Breast epithelium (tissue), 4 donors: ENCODE data around the gene NADSYN1. TPM values are rescaled to one million over a fixed set of nuclear protein-coding genes. Genes with fewer than 3 reads are reported as not detected.
"Not testable (repeated sequence)": the region's sequence is repeated elsewhere in the genome, so short reads cannot be mapped to it uniquely, and the experiment has no call there.

Experiments
- DNase-seq, 2 donors: peaks; one replicate each; pipeline ENCODE4 v3.0.0-alpha.2; 2019; ENCODE audit warnings: low spot score in 2 of 2
- H3K27ac ChIP-seq, 2 donors: fragments of 200-600 bp; sonication (generic) in 1 of 2; one replicate each; pipeline ENCODE4 v1.5.1; 2016 to 2019; ENCODE audit warnings: mild to moderate bottlenecking in 1 of 2
- H3K27me3 ChIP-seq, 2 donors: fragments of 200-600 bp; sonication (generic) in 1 of 2; one replicate each; pipeline versions ENCODE4 v1.5.1 to v1.6.0; 2017 to 2019; ENCODE audit warnings: control low read depth in 1 of 2, mild to moderate bottlenecking in 1 of 2
- H3K36me3 ChIP-seq: fragments of 200-600 bp; one replicate; pipeline ENCODE4 v1.5.1; 2019
- H3K4me1 ChIP-seq, 2 donors: fragments of 200-600 bp; sonication (generic); one replicate each; pipeline ENCODE4 v1.5.1; 2016 to 2019; ENCODE audit warnings: control low read depth in 1 of 2
- H3K4me3 ChIP-seq, 3 donors: fragments of 200-600 bp; sonication (generic); 1 replicate in 2 of 3; 2 replicates in 1 of 3; pipeline ENCODE4 v1.5.1; 2016 to 2019; ENCODE audit warnings: mild to moderate bottlenecking in 3 of 3, moderate library complexity in 2 of 3
- H3K9me3 ChIP-seq, 2 donors: fragments of 200-600 bp; sonication (generic) in 1 of 2; one replicate each; pipeline ENCODE4 v1.5.1; 2016 to 2019; ENCODE audit warnings: control low read depth in 1 of 2
- POLR2A ChIP-seq: fragments of 450-650 bp; IDR thresholded peaks from one replicate; pipeline ENCODE4 v1.6.1; 2016; ENCODE audit warnings: antibody characterized with exemption, mild to moderate bottlenecking, moderate library complexity
- POLR2AphosphoS5 ChIP-seq, 3 donors: sonication (generic); formaldehyde crosslinking; IDR thresholded peaks; one replicate each; pipeline ENCODE4 v1.6.1; 2017; ENCODE audit warnings: antibody characterized with exemption in 3 of 3
- intact Hi-C: fragments of 100-400 bp; cut with DNase I; formaldehyde crosslinking; loops from one replicate; pipeline ENCODE4 v1.15.1; 2023; ENCODE audit warnings: low total_unique reads
- total RNA-seq, 3 donors: library from RNA; depleted of rRNA; stranded (reverse); fragments of >200 nt; gene quantifications; one replicate each; pipeline ENCODE4 v1.1.0, GENCODE V29; 2016
- TF ChIP-seq, protein P1 (sequence below), 3 donors: fragments of 450-650 bp; IDR thresholded peaks; one replicate each; pipeline ENCODE4 v1.5.1; 2016 to 2017; ENCODE audit warnings: antibody characterized with exemption in 3 of 3, mild to moderate bottlenecking in 3 of 3, moderate library complexity in 3 of 3

NADSYN1 gene
- total RNA-seq, 3 donors from 2014 or later = 58.6 to 83.6 (median 70.5) TPM

DNA sequence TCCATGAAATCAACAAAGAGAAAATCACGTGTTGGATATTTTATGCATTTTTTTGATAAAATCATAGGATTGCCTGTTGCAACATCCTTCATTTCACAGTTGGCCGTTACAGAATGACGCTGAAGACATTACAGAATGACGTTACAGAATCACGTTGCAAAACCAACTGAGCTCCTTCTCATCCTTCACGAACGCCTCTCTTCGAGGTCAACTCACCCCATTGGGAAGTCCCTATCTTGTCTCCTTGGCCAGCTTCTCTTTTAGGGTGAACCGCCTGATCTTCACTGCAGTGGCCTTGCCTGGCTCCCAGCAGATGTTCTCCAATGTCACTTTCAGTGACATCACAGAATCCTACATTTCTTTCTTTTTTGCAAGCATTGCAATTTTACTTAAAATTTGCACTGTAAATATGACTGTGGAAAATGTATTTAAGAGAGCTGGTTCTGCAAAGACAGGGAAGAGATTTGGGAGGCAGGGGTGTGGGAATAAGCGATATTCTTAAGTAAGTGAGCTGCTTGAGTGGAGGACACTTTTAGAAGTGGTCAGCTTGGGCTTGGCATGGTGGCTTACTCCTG, 79.1 kb downstream of the NADSYN1 start:
- Histone ChIP-seq H3K27me3 (no peaks in the 10 kb centered on the region), H3K27ac (no peak overlapping the region), H3K4me1 (no peaks in the 10 kb centered on the region), H3K4me3 (no peak overlapping the region), H3K9me3 (no peaks in the 10 kb centered on the region), H3K36me3 (no peaks in the 10 kb centered on the region)
- TF ChIP-seq POLR2AphosphoS5 (IDR thresholded peaks at IDR 0.05) (no peak), POLR2A (no peak)
- TF ChIP-seq, protein P1, sequence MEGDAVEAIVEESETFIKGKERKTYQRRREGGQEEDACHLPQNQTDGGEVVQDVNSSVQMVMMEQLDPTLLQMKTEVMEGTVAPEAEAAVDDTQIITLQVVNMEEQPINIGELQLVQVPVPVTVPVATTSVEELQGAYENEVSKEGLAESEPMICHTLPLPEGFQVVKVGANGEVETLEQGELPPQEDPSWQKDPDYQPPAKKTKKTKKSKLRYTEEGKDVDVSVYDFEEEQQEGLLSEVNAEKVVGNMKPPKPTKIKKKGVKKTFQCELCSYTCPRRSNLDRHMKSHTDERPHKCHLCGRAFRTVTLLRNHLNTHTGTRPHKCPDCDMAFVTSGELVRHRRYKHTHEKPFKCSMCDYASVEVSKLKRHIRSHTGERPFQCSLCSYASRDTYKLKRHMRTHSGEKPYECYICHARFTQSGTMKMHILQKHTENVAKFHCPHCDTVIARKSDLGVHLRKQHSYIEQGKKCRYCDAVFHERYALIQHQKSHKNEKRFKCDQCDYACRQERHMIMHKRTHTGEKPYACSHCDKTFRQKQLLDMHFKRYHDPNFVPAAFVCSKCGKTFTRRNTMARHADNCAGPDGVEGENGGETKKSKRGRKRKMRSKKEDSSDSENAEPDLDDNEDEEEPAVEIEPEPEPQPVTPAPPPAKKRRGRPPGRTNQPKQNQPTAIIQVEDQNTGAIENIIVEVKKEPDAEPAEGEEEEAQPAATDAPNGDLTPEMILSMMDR (IDR thresholded peaks at IDR 0.05) = no peak
- intact Hi-C loops = no loop called here
- no peak for DNase-seq

DNA sequence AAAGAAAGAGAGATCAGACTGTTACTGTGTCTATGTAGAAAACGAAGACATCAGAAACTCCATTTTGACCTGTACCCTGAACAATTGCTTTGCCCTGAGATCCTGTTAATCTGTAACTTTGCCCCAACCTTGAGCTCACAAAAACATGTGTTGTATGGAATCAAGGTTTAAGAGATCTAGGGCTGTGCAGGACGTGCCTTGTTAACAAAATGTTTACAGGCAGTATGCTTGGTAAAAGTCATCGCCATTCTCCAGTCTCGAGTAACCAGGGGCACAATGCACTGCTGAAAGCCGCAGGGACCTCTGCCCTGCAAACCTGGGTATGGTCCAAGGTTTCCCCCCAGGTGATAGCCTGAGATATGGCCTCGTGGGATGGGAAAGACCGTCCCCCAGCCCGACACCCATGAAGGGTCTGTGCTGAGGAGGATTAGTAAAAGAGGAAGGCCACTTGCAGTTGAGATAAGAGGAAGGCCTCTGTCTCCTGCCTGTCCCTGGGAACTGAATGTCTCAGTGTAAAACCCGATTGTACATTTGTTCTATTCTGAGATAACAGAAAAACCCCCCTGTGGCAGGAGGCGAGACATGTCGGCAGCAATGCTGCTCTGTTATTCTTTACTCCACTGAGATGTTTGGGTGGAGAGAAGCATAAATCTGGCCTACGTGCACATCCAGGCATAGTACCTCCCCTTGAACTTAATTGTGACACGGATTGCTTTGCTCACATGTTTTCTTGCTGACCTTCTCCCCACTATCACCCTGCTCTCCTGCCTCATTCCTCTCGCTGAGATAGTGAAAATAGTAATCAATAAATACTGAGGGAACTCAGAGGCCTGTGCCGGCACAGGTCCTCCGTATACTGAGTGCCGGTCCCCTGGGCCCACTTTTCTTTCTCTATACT, 82.0 kb downstream of the NADSYN1 start:
- H3K27ac ChIP-seq, DNase-seq, H3K27me3 ChIP-seq, H3K9me3 ChIP-seq, intact Hi-C loops, H3K36me3 ChIP-seq, H3K4me1 ChIP-seq, H3K4me3 ChIP-seq: not testable (repeated sequence)

- Histone ChIP-seq H3K4me1 (no peaks in the 10 kb centered on the region), H3K4me3 (no peak overlapping the region), H3K27me3 (no peaks in the 10 kb centered on the region), H3K36me3 (no peaks in the 10 kb centered on the region), H3K9me3 (no peaks in the 10 kb centered on the region), H3K27ac (no peak overlapping the region)
- intact Hi-C loops = no loop called here
- TF ChIP-seq POLR2A (no peak), POLR2AphosphoS5 (IDR thresholded peaks at IDR 0.05) (no peak)
- TF ChIP-seq, protein P1 (IDR thresholded peaks at IDR 0.05) = no peak
- DNase-seq = no peak
These were observed 82.8 kb downstream of the NADSYN1 start for GRCh38 chr11:71535825-71536224.

DNA sequence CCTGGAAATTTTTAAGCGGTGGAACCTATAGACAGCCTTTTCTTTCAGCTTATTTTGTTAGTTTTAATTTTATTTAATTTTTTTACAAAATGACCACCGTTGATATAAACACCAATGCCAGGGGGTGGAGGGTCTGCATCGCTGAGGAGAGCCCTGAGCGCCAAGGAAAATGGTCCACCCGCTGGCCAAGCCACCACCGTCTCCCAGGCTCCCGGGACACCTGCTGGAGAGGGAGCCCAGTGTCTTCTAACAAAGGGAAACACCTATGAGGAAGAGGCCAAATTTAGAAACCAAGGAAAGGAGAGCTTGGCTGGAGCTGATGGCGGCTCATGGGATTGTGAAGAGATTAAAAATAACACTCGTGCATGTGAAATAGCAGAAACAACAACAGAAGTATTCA, 84.5 kb downstream of the NADSYN1 start:
- intact Hi-C loops = no loop called here
- TF ChIP-seq POLR2AphosphoS5 (IDR thresholded peaks at IDR 0.05) (no peak), POLR2A (no peak)
- TF ChIP-seq, protein P1 (IDR thresholded peaks at IDR 0.05) = no peak
- no peaks in the 10 kb centered on the region for H3K4me1 ChIP-seq
- DNase-seq = no peak
- H3K4me3 ChIP-seq = no peak overlapping the region
- no peaks in the 10 kb centered on the region for H3K36me3 ChIP-seq
- no peak overlapping the region for H3K27ac ChIP-seq
- no peaks in the 10 kb centered on the region for H3K9me3 ChIP-seq
- no peaks in the 10 kb centered on the region for H3K27me3 ChIP-seq

DNA sequence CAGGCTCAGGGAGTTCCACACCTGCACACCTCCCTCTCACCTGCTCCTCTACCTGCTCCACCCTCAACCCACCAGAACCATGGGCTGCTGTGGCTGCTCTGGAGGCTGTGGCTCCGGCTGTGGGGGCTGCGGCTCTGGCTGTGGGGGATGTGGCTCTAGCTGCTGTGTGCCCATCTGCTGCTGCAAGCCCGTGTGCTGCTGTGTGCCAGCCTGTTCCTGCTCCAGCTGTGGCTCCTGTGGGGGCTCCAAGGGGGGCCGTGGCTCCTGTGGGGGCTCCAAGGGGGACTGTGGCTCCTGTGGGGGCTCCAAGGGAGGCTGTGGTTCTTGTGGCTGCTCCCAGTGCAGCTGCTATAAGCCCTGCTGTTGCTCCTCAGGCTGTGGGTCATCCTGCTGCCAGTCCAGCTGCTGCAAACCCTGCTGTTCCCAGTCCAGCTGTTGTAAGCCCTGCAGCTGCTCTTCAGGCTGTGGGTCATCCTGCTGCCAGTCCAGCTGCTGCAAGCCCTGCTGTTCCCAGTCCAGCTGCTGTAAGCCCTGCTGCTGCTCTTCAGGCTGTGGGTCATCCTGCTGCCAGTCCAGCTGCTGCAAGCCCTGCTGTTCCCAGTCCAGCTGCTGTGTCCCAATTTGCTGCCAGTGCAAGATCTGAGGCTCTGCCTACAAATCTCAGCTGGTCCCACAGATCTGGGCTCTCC, 85.1 kb downstream of the NADSYN1 start, which contains the start of gene KRTAP5-8:
KRTAP5-8 (plus strand) TSS at position 49 of the 689 bp plus-strand sequence; CDS start at position 80, 31 bp downstream.
- H3K4me3 ChIP-seq, H3K9me3 ChIP-seq, intact Hi-C loops, H3K27ac ChIP-seq, H3K27me3 ChIP-seq, DNase-seq, H3K36me3 ChIP-seq, H3K4me1 ChIP-seq: not testable (repeated sequence)

DNA sequence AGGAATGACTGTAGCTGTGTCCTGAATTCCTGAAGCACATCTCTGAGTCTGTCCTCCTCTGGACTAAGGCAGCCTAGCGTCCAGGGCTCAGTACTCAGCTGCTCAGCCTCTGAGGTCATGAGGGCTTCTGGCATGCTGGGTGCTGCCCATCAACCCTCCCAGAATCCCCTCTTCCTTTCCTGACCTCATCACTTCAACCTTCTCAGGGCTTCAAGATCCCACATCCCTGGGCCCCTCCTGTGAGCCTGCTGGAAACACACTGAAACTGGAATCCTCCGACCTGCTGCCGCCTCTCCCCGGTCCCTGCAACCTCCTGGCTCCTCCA, 85.6 kb downstream of the NADSYN1 start:
- intact Hi-C loops = no loop called here
- Histone ChIP-seq H3K4me1 (no peaks in the 10 kb centered on the region), H3K9me3 (no peaks in the 10 kb centered on the region), H3K4me3 (no peak overlapping the region), H3K27ac (no peak overlapping the region), H3K36me3 (no peaks in the 10 kb centered on the region), H3K27me3 (no peaks in the 10 kb centered on the region)
- DNase-seq = no peak
- TF ChIP-seq POLR2A = no peak
- TF ChIP-seq, protein P1 (IDR thresholded peaks at IDR 0.05) = no peak
